Gastrocnemius medialis (tissue), 4 donors: ENCODE data around the gene CCDC63. TPM values are rescaled to one million over a fixed set of nuclear protein-coding genes. Genes with fewer than 3 reads are reported as not detected.

Source experiments
- ATAC-seq, 2 donors: fragments of 150-250 bp; one replicate each; pipeline ENCODE4 v1.9.1; 2016
- DNase-seq, 2 donors: peaks; one replicate each; pipeline ENCODE4 v3.0.0-alpha.2; 2019
- H3K27ac ChIP-seq, 4 donors: fragments of 200-600 bp; sonication (generic); 1 replicate in 1 of 4; 2 replicates in 3 of 4; pipeline ENCODE4 v1.5.1; 2016 to 2018; ENCODE audit warnings: mild to moderate bottlenecking in 2 of 4, moderate library complexity in 1 of 4
- H3K27me3 ChIP-seq, 3 donors: fragments of 200-600 bp; sonication (generic) in 2 of 3; 1 replicate in 1 of 3; 2 replicates in 2 of 3; pipeline versions ENCODE4 v1.5.1 to v1.6.0; 2016 to 2019; ENCODE audit warnings: mild to moderate bottlenecking in 1 of 3, moderate library complexity in 1 of 3
- H3K36me3 ChIP-seq, 2 donors: fragments of 200-600 bp; sonication (generic) in 1 of 2; one replicate each; pipeline ENCODE4 v1.5.1; 2017 to 2018
- H3K4me1 ChIP-seq, 2 donors: fragments of 200-600 bp; sonication (generic) in 1 of 2; one replicate each; pipeline ENCODE4 v1.5.1; 2016 to 2017; ENCODE audit warnings: mild to moderate bottlenecking in 2 of 2
- H3K4me3 ChIP-seq, 4 donors: fragments of 200-600 bp; sonication (generic) in 3 of 4; 1 replicate in 1 of 4; 2 replicates in 3 of 4; pipeline ENCODE4 v1.5.1; 2016 to 2019; ENCODE audit warnings: mild to moderate bottlenecking in 2 of 4
- H3K9me3 ChIP-seq, 3 donors: fragments of 200-600 bp; sonication (generic) in 2 of 3; 1 replicate in 1 of 3; 2 replicates in 2 of 3; pipeline ENCODE4 v1.5.1; 2016 to 2019
- POLR2A ChIP-seq, 2 donors: fragments of 450-650 bp; IDR thresholded peaks; one replicate each; pipeline ENCODE4 v1.6.1; 2017; ENCODE audit warnings: antibody characterized with exemption in 2 of 2, mild to moderate bottlenecking in 2 of 2, moderate library complexity in 2 of 2
- in situ Hi-C, 4 donors: fragments of 200-750 bp; cut with MboI; loops; one replicate each; pipeline versions ENCODE4 v1.15.0 to v1.8.0; 2017; ENCODE audit warnings: low sequenced_read_pairs in 4 of 4
- intact Hi-C: fragments of 100-400 bp; cut with DNase I; formaldehyde crosslinking; loops from one replicate; pipeline ENCODE4 v1.15.1; 2023; ENCODE audit warnings: low total_unique reads
- total RNA-seq, 4 donors: library from RNA; depleted of rRNA; stranded (reverse); fragments of >200 nt; gene quantifications; one replicate each; pipeline versions ENCODE4 v1.1.0 to v1.2.3, GENCODE V29; 2016
- TF ChIP-seq, protein P1 (sequence below), 5 experiments: fragments of 450-650 bp in 3 of 5; fragments of 200-600 bp in 2 of 5; sonication (generic) in 2 of 5; IDR thresholded peaks in 4 of 5; conservative IDR thresholded peaks in 1 of 5; 1 replicate in 4 of 5; 2 replicates in 1 of 5; pipeline ENCODE4 v1.5.1; 2016 to 2019; ENCODE audit warnings: antibody characterized with exemption in 5 of 5, mild to moderate bottlenecking in 3 of 5, moderate library complexity in 3 of 5

Gene CCDC63
- total RNA-seq, 4 donors from 2014 or later, result not detected

DNA sequence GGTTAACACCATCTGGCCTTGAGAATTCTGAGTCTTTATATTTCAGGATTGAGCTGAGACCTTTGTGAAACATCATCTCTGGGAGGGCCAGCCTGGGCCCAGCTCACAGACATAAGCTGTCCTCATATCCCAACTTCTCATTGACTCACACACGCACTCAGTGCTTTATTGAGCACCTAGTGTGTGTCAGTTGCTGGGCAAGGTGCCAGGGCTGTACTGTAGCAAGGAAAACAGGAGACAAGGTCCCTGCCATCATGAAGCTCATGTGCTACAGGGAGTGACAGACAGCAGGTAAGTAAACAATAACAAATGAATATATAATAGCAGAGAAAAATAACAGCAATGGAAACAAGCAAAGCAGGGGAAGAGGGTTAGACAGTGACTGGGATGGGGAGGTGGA is 30.5 kb upstream of the CCDC63 start:
- Histone ChIP-seq H3K4me1 (no peaks in the 10 kb centered on the region), H3K27ac (no peak overlapping the region), H3K9me3 (no peaks in the 10 kb centered on the region), H3K4me3 (no peak overlapping the region), H3K27me3 (no peaks in the 10 kb centered on the region), H3K36me3 (no peaks in the 10 kb centered on the region)
- intact Hi-C loops, result no loop called here
- in situ Hi-C loops, result no loop called here
- TF ChIP-seq, protein P1, sequence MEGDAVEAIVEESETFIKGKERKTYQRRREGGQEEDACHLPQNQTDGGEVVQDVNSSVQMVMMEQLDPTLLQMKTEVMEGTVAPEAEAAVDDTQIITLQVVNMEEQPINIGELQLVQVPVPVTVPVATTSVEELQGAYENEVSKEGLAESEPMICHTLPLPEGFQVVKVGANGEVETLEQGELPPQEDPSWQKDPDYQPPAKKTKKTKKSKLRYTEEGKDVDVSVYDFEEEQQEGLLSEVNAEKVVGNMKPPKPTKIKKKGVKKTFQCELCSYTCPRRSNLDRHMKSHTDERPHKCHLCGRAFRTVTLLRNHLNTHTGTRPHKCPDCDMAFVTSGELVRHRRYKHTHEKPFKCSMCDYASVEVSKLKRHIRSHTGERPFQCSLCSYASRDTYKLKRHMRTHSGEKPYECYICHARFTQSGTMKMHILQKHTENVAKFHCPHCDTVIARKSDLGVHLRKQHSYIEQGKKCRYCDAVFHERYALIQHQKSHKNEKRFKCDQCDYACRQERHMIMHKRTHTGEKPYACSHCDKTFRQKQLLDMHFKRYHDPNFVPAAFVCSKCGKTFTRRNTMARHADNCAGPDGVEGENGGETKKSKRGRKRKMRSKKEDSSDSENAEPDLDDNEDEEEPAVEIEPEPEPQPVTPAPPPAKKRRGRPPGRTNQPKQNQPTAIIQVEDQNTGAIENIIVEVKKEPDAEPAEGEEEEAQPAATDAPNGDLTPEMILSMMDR (IDR thresholded peaks at IDR 0.05 in 4 of 5, conservative IDR thresholded peaks at IDR 0.05 in 1 of 5), result no peak
- TF ChIP-seq POLR2A (IDR thresholded peaks at IDR 0.05), result no peak
- no peak for ATAC-seq
- no peak for DNase-seq

DNA sequence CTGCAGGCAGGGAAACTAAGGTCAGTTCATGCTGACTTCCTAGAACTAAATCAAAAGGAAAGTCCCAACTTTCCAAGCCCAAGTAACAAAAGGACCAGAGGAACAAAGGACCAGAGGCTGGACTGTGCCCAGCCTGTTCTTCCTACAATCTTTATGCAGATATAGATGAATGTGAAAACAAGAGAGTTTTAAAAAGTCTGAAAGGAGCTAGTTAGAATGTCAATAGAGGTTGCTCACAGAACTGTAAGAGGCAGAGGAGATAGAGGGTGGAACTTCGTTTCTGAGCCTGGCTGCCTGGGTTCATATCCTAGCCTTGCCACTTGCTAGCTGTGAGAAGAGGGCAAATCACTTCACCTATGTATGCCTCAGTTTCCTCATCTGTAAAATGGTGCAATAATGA is 30.0 kb upstream of the CCDC63 start:
- Histone ChIP-seq H3K4me1 (no peaks in the 10 kb centered on the region), H3K36me3 (no peaks in the 10 kb centered on the region), H3K4me3 (no peak overlapping the region), H3K9me3 (no peaks in the 10 kb centered on the region), H3K27me3 (no peaks in the 10 kb centered on the region), H3K27ac (no peak overlapping the region)
- DNase-seq (no peak), ATAC-seq (no peak)
- no peak for TF ChIP-seq POLR2A (IDR thresholded peaks at IDR 0.05)
- TF ChIP-seq, protein P1 (IDR thresholded peaks at IDR 0.05 in 4 of 5, conservative IDR thresholded peaks at IDR 0.05 in 1 of 5), result no peak
- in situ Hi-C loops (no loop called here), intact Hi-C loops (no loop called here)

DNA sequence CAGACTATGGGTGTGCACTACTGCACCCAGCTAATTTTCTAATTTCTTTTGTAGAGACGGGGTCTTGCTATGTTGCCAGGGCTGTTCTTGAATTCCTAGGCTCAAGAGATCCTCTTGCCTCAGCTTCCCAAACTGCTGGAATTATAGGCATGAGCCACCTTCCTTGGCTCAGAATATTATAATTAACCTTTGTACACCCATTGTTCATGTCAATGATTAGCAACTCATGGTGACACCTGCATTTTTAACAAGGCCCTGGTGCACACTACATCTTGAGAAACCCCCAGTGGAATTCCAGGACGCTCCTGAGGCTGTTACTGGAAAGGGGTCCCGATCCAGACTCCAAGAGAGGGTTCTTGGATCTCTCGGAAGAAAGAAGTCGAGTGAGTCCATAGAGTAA is 28.3 kb upstream of the CCDC63 start:
- no peaks in the 10 kb centered on the region for H3K4me1 ChIP-seq
- H3K27me3 ChIP-seq, result no peaks in the 10 kb centered on the region
- no peaks in the 10 kb centered on the region for H3K9me3 ChIP-seq
- intact Hi-C loops (no loop called here), in situ Hi-C loops (no loop called here)
- no peak for TF ChIP-seq POLR2A (IDR thresholded peaks at IDR 0.05)
- TF ChIP-seq, protein P1 (IDR thresholded peaks at IDR 0.05 in 4 of 5, conservative IDR thresholded peaks at IDR 0.05 in 1 of 5), result no peak
- H3K36me3 ChIP-seq, result no peaks in the 10 kb centered on the region
- no peak for DNase-seq
- H3K27ac ChIP-seq, result no peak overlapping the region
- no peak overlapping the region for H3K4me3 ChIP-seq
- no peak for ATAC-seq

DNA sequence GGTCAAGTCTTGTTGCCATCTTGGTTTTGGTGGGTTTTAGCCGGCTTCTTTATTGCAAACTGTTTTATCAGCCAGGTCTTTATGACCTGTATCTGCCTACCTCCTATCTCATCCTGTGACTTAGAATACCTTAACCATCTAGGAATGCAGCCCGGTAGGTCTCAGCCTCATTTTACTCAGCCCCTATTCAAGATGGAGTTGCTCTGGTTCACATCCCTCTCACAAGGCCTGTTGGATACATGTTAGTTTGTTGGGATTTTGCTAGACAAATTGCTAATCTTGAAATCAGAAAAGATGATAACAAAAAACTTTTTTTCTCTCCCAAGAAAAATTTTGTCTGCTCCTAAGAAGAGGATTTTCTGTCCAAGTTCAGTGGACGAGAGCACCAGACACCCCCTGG is 27.6 kb upstream of the CCDC63 start:
- no peak overlapping the region for H3K27ac ChIP-seq
- no peaks in the 10 kb centered on the region for H3K4me1 ChIP-seq
- in situ Hi-C loops, result no loop called here
- H3K9me3 ChIP-seq, result no peaks in the 10 kb centered on the region
- DNase-seq (no peak), ATAC-seq (no peak)
- intact Hi-C loops, result no loop called here
- H3K27me3 ChIP-seq, result no peaks in the 10 kb centered on the region
- H3K4me3 ChIP-seq, result no peak overlapping the region
- TF ChIP-seq, protein P1 (IDR thresholded peaks at IDR 0.05 in 4 of 5, conservative IDR thresholded peaks at IDR 0.05 in 1 of 5), result no peak
- no peak for TF ChIP-seq POLR2A (IDR thresholded peaks at IDR 0.05)
- H3K36me3 ChIP-seq, result no peaks in the 10 kb centered on the region

DNA sequence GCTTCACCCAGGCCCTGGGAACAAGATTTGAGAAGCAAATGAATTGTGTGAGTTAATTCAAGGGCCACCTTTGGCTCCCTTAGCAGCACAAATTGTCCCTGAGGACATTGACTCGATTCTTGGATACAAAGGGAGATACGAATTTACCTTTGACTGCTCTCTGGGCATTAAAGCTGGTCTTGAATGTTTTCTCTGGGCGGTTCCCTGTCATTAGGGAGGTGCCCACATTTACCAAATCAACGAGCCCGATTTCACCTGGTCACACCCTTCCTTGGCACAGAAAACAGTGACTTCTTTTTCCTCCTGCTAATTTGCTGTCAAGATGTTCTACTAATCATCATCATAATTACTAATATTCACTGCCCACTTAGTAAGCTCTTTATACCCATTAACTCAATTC is 27.1 kb upstream of the CCDC63 start:
- H3K4me1 ChIP-seq, result no peaks in the 10 kb centered on the region
- no peaks in the 10 kb centered on the region for H3K9me3 ChIP-seq
- ATAC-seq, result no peak
- H3K36me3 ChIP-seq, result no peaks in the 10 kb centered on the region
- no peak overlapping the region for H3K4me3 ChIP-seq
- no peaks in the 10 kb centered on the region for H3K27me3 ChIP-seq
- intact Hi-C loops (no loop called here), in situ Hi-C loops (loop anchor here in 2 of 4 donors (10.0 kb wide), 1 partner anchor 305 kb away; no protein-coding TSS in a partner anchor)
- DNase-seq, result no peak
- H3K27ac ChIP-seq, result no peak overlapping the region
- TF ChIP-seq, protein P1 (IDR thresholded peaks at IDR 0.05 in 4 of 5, conservative IDR thresholded peaks at IDR 0.05 in 1 of 5), result no peak
- no peak for TF ChIP-seq POLR2A (IDR thresholded peaks at IDR 0.05)
